HepG2 (cell line): ENCODE measurements around the gene MAGI1. TPM values are rescaled to one million over a fixed set of nuclear protein-coding genes. Genes with fewer than 3 reads are reported as not detected.

Experiments
- CENPBD1 ChIP-seq: sonication (generic); formaldehyde crosslinking; IDR thresholded peaks from 2 replicates; pipeline ENCODE4 v1.8.0; 2022; ENCODE audit warnings: missing genetic modification reagents, low read depth, mild to moderate bottlenecking, borderline replicate concordance
- DMTF1 ChIP-seq: sonication (generic); formaldehyde crosslinking; IDR thresholded peaks from 2 replicates; pipeline ENCODE4 v1.4.0; 2020; ENCODE audit warnings: mild to moderate bottlenecking, missing genetic modification reagents
- MEIS1 ChIP-seq: sonication (generic); formaldehyde crosslinking; IDR thresholded peaks from 2 replicates; pipeline ENCODE4 v1.9.0; 2021; ENCODE audit warnings: mild to moderate bottlenecking, missing genetic modification reagents, moderate library complexity, borderline replicate concordance
- NFKBIZ ChIP-seq: IDR thresholded peaks from 2 replicates; pipeline ENCODE4 v1.6.1; 2018; ENCODE audit warnings: missing genetic modification reagents, missing compliant biosample characterization
- NR2F6 ChIP-seq, 2 experiments: IDR thresholded peaks; 2 replicates each; pipeline ENCODE4 v1.6.1; 2016; ENCODE audit warnings: antibody characterized with exemption in 1 of 2, mild to moderate bottlenecking in 1 of 2
- PBX3 ChIP-seq: sonication (generic); formaldehyde crosslinking; IDR thresholded peaks from 2 replicates; pipeline ENCODE4 v1.8.1; 2023; ENCODE audit warnings: missing genetic modification reagents, inconsistent platforms, borderline replicate concordance
- SIX1 ChIP-seq: sonication (generic); formaldehyde crosslinking; IDR thresholded peaks from 2 replicates; pipeline ENCODE4 v1.4.0; 2020; ENCODE audit warnings: missing genetic modification reagents, borderline replicate concordance
- TBX2 ChIP-seq: sonication (generic); formaldehyde crosslinking; IDR thresholded peaks from 2 replicates; pipeline ENCODE4 v1.5.0; 2020; ENCODE audit warnings: missing genetic modification reagents, mild to moderate bottlenecking, borderline replicate concordance
- ZNF354B ChIP-seq: sonication (generic); formaldehyde crosslinking; IDR thresholded peaks from 2 replicates; pipeline ENCODE4 v1.8.0; 2022; ENCODE audit warnings: mild to moderate bottlenecking, missing genetic modification reagents
- ZNF543 ChIP-seq: sonication (generic); formaldehyde crosslinking; IDR thresholded peaks from 2 replicates; pipeline ENCODE4 v1.4.0; 2020; ENCODE audit warnings: mild to moderate bottlenecking, missing genetic modification reagents
- ZNF552 ChIP-seq: sonication (generic); formaldehyde crosslinking; IDR thresholded peaks from 2 replicates; pipeline ENCODE4 v1.9.0; 2022; ENCODE audit warnings: missing genetic modification reagents, mild to moderate bottlenecking, borderline replicate concordance
- polyA plus RNA-seq, 8 experiments: library from polyadenylated mRNA; depleted of rRNA in 3 of 8; stranded (reverse) in 7 of 8; unstranded in 1 of 8; fragments of >200 nt; fragmentation: Illumina TruSeq in 4 of 8; extraction: Trizol in 4 of 8; gene quantifications; 2 replicates each; pipeline versions ENCODE4 v1.2.1 to v1.2.3, GENCODE V29; 2011 to 2016; ENCODE audit warnings: low read depth in 4 of 8, missing spikeins in 1 of 8, mixed read lengths in 1 of 8; ENCODE audit not compliant: insufficient read depth in 1 of 8
- total RNA-seq, 5 experiments: library from RNA; depleted of rRNA; stranded (reverse); fragments of >200 nt; fragmentation: Illumina TruSeq; extraction: Trizol; gene quantifications; 2 replicates each; pipeline ENCODE4 v1.2.3, GENCODE V29; 2016; ENCODE audit warnings: low read depth in 1 of 5
- TF ChIP-seq, protein P1 (sequence below): sonication (generic); formaldehyde crosslinking; IDR thresholded peaks from 2 replicates; pipeline ENCODE4 v1.8.1; 2023; ENCODE audit warnings: mild to moderate bottlenecking, missing genetic modification reagents

MAGI1 gene
- total and polyA plus RNA-seq, 2 of the 13 experiments (the other 11 are each of a cell fraction or from before 2014, with no cell fraction given), result 22.2 to 26.0 TPM

DNA sequence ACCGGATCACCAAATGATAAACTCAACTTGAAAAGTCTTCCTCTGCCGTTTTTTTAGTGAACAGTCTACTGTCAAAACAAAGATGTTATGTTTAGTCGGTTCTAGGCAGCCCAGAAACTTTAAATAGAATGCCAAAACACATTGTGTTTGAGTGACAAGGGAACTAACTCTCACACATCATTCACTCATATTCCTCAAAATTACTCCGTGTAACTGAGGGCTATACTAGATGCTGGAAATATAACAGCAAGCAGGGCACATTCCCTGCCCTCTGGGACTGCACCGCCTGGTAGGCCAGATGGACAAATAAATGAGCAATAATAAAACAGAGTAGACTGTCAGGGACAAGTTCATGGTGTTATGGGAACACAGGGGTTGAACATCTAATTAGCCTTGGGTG, 251.4 kb downstream of the MAGI1 start (continued):
- TF ChIP-seq TBX2 (CRISPR knock-in tag) (no peak), NR2F6 (IDR thresholded peaks at IDR 0.05) (no peak), NR2F6 (CRISPR knock-in tag; IDR thresholded peaks at IDR 0.05) (no peak), PBX3 (CRISPR knock-in tag) (no peak), CENPBD1 (CRISPR knock-in tag) (no peak), MEIS1 (no peak), ZNF552 (no peak), ZNF354B (no peak), SIX1 (no peak), ZNF543 (CRISPR knock-in tag) (no peak), NFKBIZ (CRISPR knock-in tag) (no peak), DMTF1 (CRISPR knock-in tag) (no peak)
- TF ChIP-seq, protein P1, sequence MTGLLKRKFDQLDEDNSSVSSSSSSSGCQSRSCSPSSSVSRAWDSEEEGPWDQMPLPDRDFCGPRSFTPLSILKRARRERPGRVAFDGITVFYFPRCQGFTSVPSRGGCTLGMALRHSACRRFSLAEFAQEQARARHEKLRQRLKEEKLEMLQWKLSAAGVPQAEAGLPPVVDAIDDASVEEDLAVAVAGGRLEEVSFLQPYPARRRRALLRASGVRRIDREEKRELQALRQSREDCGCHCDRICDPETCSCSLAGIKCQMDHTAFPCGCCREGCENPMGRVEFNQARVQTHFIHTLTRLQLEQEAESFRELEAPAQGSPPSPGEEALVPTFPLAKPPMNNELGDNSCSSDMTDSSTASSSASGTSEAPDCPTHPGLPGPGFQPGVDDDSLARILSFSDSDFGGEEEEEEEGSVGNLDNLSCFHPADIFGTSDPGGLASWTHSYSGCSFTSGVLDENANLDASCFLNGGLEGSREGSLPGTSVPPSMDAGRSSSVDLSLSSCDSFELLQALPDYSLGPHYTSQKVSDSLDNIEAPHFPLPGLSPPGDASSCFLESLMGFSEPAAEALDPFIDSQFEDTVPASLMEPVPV, result no peak
